ENCODE data around the gene WWP2. TPM values are rescaled to one million over a fixed set of nuclear protein-coding genes. Genes with fewer than 3 reads are reported as not detected.

The WWP2 gene
- total RNA-seq, 2 experiments from 2014 or later: 35.8 to 39.5 TPM

GRCh38 chr16:69836257-69836656 lies 74.1 kb downstream of the WWP2 start:
- no peak overlapping the region for H3K4me3 Mint-ChIP-seq
- intact Hi-C loops (cut with micrococcal nuclease): no loop called here
- ChIA-PET POLR2A (no interaction called here), CTCF (no interaction called here)
- peaks cover 3% of the 10 kb centered on the region for H3K4me1 Mint-ChIP-seq (ENCODE audit: low read depth)
- peaks cover 6% of the 10 kb centered on the region for H3K36me3 Mint-ChIP-seq
- H3K27ac Mint-ChIP-seq: no peak overlapping the region
- DNase-seq: no peak
- no peaks in the 10 kb centered on the region for H3K27me3 Mint-ChIP-seq
- no peaks in the 10 kb centered on the region for H3K9me3 Mint-ChIP-seq

- Mint-ChIP-seq H3K27me3 (no peaks in the 10 kb centered on the region), H3K9me3 (no peaks in the 10 kb centered on the region), H3K36me3 (peaks cover 6% of the 10 kb centered on the region), H3K4me1 (ENCODE audit: low read depth) (no peaks in the 10 kb centered on the region), H3K4me3 (no peak overlapping the region), H3K27ac (no peak overlapping the region)
- intact Hi-C loops (cut with micrococcal nuclease): no loop called here
- ChIA-PET POLR2A (no interaction called here), CTCF (no interaction called here)
- DNase-seq: no peak
These were observed 75.2 kb downstream of the WWP2 start for GRCh38 chr16:69837380-69837779.

- CTCF ChIA-PET: no interaction called here
These were observed 76.4 kb downstream of the WWP2 start for GRCh38 chr16:69838489-69838888.

GRCh38 chr16:69839240-69839688 lies 77.1 kb downstream of the WWP2 start:
- CTCF ChIA-PET: interaction anchor here (0.6 to 1.1 kb wide), 2 partner anchors 91 to 154 kb away, joined by 3 read pairs; no protein-coding TSS in a partner anchor
- no peak overlapping the region for H3K4me3 Mint-ChIP-seq
- H3K9me3 Mint-ChIP-seq: no peaks in the 10 kb centered on the region
- peaks cover 6% of the 10 kb centered on the region for H3K36me3 Mint-ChIP-seq
- no peak overlapping the region for H3K27ac Mint-ChIP-seq
- H3K27me3 Mint-ChIP-seq: no peaks in the 10 kb centered on the region
- POLR2A ChIA-PET: no interaction called here
- H3K4me1 Mint-ChIP-seq (ENCODE audit: low read depth): no peaks in the 10 kb centered on the region
- intact Hi-C loops (cut with micrococcal nuclease): no loop called here
- DNase-seq: no peak

More at GRCh38 chr16:69838489-69838888, 76.4 kb downstream of the WWP2 start:
- POLR2A ChIA-PET: no interaction called here
- no peak for DNase-seq
- H3K27ac Mint-ChIP-seq: no peak overlapping the region
- H3K27me3 Mint-ChIP-seq: no peaks in the 10 kb centered on the region
- H3K4me3 Mint-ChIP-seq: no peak overlapping the region
- peaks cover 6% of the 10 kb centered on the region for H3K36me3 Mint-ChIP-seq
- no peaks in the 10 kb centered on the region for H3K9me3 Mint-ChIP-seq
- H3K4me1 Mint-ChIP-seq (ENCODE audit: low read depth): no peaks in the 10 kb centered on the region
- intact Hi-C loops (cut with micrococcal nuclease): no loop called here

GRCh38 chr16:69839798-69840409 lies 77.8 kb downstream of the WWP2 start:
- Mint-ChIP-seq H3K27me3 (no peaks in the 10 kb centered on the region), H3K4me1 (ENCODE audit: low read depth) (no peaks in the 10 kb centered on the region), H3K4me3 (no peak overlapping the region), H3K36me3 (peaks cover 6% of the 10 kb centered on the region), H3K27ac (no peak overlapping the region), H3K9me3 (no peaks in the 10 kb centered on the region)
- POLR2A ChIA-PET: no interaction called here
- CTCF ChIA-PET: interaction anchor here (0.6 to 1.1 kb wide), 3 partner anchors 20 to 155 kb away, joined by 3 read pairs; no protein-coding TSS in a partner anchor
- no peak for DNase-seq
- intact Hi-C loops (cut with micrococcal nuclease): no loop called here

- Mint-ChIP-seq H3K4me1 (ENCODE audit: low read depth) (no peaks in the 10 kb centered on the region), H3K9me3 (no peaks in the 10 kb centered on the region), H3K27ac (no peak overlapping the region), H3K36me3 (peaks cover 6% of the 10 kb centered on the region), H3K27me3 (no peaks in the 10 kb centered on the region), H3K4me3 (no peak overlapping the region)
- DNase-seq: no peak
- ChIA-PET CTCF (no interaction called here), POLR2A (no interaction called here)
- intact Hi-C loops (cut with micrococcal nuclease): no loop called here
These were observed 78.8 kb downstream of the WWP2 start for GRCh38 chr16:69840975-69841374.

- intact Hi-C loops (cut with micrococcal nuclease): no loop called here
- ChIA-PET CTCF (interaction anchor here (1.4 kb wide), 1 partner anchor 86 kb away, joined by 3 read pairs; no protein-coding TSS in a partner anchor), POLR2A (no interaction called here)
- Mint-ChIP-seq H3K4me3 (no peak overlapping the region), H3K36me3 (peaks cover 10% of the 10 kb centered on the region), H3K4me1 (ENCODE audit: low read depth) (no peaks in the 10 kb centered on the region), H3K27ac (no peak overlapping the region), H3K9me3 (no peaks in the 10 kb centered on the region), H3K27me3 (no peaks in the 10 kb centered on the region)
- no peak for DNase-seq
These were observed 82.3 kb downstream of the WWP2 start for GRCh38 chr16:69844441-69844840.

- intact Hi-C loops (cut with micrococcal nuclease): no loop called here
- CTCF ChIA-PET: no interaction called here
- H3K27ac Mint-ChIP-seq: no peak overlapping the region
- H3K9me3 Mint-ChIP-seq: no peaks in the 10 kb centered on the region
- H3K36me3 Mint-ChIP-seq: peaks cover 8% of the 10 kb centered on the region
- no peak for DNase-seq
- no peaks in the 10 kb centered on the region for H3K27me3 Mint-ChIP-seq
- H3K4me1 Mint-ChIP-seq (ENCODE audit: low read depth): no peaks in the 10 kb centered on the region
- POLR2A ChIA-PET: no interaction called here
- no peak overlapping the region for H3K4me3 Mint-ChIP-seq
These were observed 83.0 kb downstream of the WWP2 start for GRCh38 chr16:69845181-69845580.

GRCh38 chr16:69847643-69848042 lies 85.5 kb downstream of the WWP2 start:
- no peak overlapping the region for H3K4me3 Mint-ChIP-seq
- CTCF ChIA-PET: no interaction called here
- POLR2A ChIA-PET: no interaction called here
- no peaks in the 10 kb centered on the region for H3K9me3 Mint-ChIP-seq
- H3K27ac Mint-ChIP-seq: no peak overlapping the region
- H3K4me1 Mint-ChIP-seq (ENCODE audit: low read depth): no peaks in the 10 kb centered on the region
- peaks cover 4% of the 10 kb centered on the region for H3K36me3 Mint-ChIP-seq
- H3K27me3 Mint-ChIP-seq: no peaks in the 10 kb centered on the region
- intact Hi-C loops (cut with micrococcal nuclease): no loop called here
- no peak for DNase-seq

GRCh38 chr16:69848637-69849545 lies 86.8 kb downstream of the WWP2 start:
- Mint-ChIP-seq H3K4me3 (no peak overlapping the region), H3K4me1 (ENCODE audit: low read depth) (no peaks in the 10 kb centered on the region), H3K27ac (no peak overlapping the region), H3K27me3 (no peaks in the 10 kb centered on the region), H3K9me3 (no peaks in the 10 kb centered on the region), H3K36me3 (peaks cover 6% of the 10 kb centered on the region)
- ChIA-PET CTCF (no interaction called here), POLR2A (no interaction called here)
- intact Hi-C loops (cut with micrococcal nuclease): no loop called here
- DNase-seq: no peak

- POLR2A ChIA-PET: no interaction called here
- no peak for DNase-seq
- intact Hi-C loops (cut with micrococcal nuclease): no loop called here
- Mint-ChIP-seq H3K4me1 (ENCODE audit: low read depth) (no peaks in the 10 kb centered on the region), H3K36me3 (peaks cover 5% of the 10 kb centered on the region), H3K27ac (no peak overlapping the region), H3K27me3 (no peaks in the 10 kb centered on the region), H3K4me3 (no peak overlapping the region), H3K9me3 (no peaks in the 10 kb centered on the region)
- CTCF ChIA-PET: interaction anchor here (0.7 kb wide), 1 partner anchor 33 kb away, joined by 3 read pairs; no protein-coding TSS in a partner anchor
These were observed 89.5 kb downstream of the WWP2 start for GRCh38 chr16:69851491-69852240.

- POLR2A ChIA-PET: no interaction called here
These were observed 90.7 kb downstream of the WWP2 start for GRCh38 chr16:69852815-69853214.

More at GRCh38 chr16:69852815-69853214, 90.7 kb downstream of the WWP2 start:
- CTCF ChIA-PET: no interaction called here
- Mint-ChIP-seq H3K4me1 (ENCODE audit: low read depth) (no peaks in the 10 kb centered on the region), H3K27ac (no peak overlapping the region), H3K27me3 (no peaks in the 10 kb centered on the region), H3K9me3 (no peaks in the 10 kb centered on the region), H3K4me3 (no peak overlapping the region), H3K36me3 (peaks cover 5% of the 10 kb centered on the region)
- no peak for DNase-seq
- intact Hi-C loops (cut with micrococcal nuclease): no loop called here
